Fibroblast of the aortic adventitia (primary cell): Measurements from ENCODE around the gene ITGA2B. TPM values are rescaled to one million over a fixed set of nuclear protein-coding genes. Genes with fewer than 3 reads are reported as not detected.
"Not testable (repeated sequence)": the region's sequence is repeated elsewhere in the genome, so short reads cannot be mapped to it uniquely, and the experiment has no call there.

ENCODE experiments used
- DNase-seq: peaks from one replicate; pipeline ENCODE4 v3.0.0-alpha.2; 2010; ENCODE audit warnings: low read depth
- H3K4me3 ChIP-seq: 2 replicates; pipeline ENCODE4 v1.5.1; 2011; ENCODE audit warnings: low read depth, mild to moderate bottlenecking, control low read depth, low read length, moderate library complexity
- total RNA-seq: library from RNA; depleted of rRNA; stranded (reverse); fragments of >200 nt; gene quantifications from 2 replicates; pipeline ENCODE4 v1.2.3, GENCODE V29; 2012; ENCODE audit warnings: low replicate concordance
- TF ChIP-seq, protein P1 (sequence below): IDR thresholded peaks from 2 replicates; pipeline ENCODE4 v1.5.1; 2011; ENCODE audit warnings: mild to moderate bottlenecking, low read length, control low read depth, inconsistent platforms; ENCODE audit not compliant: insufficient read depth

The ITGA2B gene
- total RNA-seq, 1 donor: 0.36 TPM

DNA sequence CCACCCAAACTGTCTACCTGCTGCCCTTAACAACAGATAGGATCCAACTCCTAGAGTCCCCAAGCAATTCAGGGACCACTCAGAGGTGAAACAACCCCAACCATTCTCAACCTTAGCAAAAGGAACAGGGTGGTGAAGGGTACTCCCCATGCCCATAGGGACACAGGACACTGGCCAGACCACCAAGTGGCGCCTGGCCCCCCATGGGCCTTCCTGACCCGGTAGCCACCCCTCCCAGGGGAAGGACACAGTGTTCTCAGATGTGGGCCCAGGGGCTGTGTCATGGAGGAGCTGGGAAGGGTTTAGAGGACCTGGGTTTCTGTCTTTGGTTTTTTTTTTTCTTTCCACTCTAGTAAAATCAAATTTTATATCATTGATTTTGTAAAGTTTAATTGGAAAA is 55.1 kb downstream of the ITGA2B start:
- no peak overlapping the region for H3K4me3 ChIP-seq
- no peak for DNase-seq
- TF ChIP-seq, protein P1, sequence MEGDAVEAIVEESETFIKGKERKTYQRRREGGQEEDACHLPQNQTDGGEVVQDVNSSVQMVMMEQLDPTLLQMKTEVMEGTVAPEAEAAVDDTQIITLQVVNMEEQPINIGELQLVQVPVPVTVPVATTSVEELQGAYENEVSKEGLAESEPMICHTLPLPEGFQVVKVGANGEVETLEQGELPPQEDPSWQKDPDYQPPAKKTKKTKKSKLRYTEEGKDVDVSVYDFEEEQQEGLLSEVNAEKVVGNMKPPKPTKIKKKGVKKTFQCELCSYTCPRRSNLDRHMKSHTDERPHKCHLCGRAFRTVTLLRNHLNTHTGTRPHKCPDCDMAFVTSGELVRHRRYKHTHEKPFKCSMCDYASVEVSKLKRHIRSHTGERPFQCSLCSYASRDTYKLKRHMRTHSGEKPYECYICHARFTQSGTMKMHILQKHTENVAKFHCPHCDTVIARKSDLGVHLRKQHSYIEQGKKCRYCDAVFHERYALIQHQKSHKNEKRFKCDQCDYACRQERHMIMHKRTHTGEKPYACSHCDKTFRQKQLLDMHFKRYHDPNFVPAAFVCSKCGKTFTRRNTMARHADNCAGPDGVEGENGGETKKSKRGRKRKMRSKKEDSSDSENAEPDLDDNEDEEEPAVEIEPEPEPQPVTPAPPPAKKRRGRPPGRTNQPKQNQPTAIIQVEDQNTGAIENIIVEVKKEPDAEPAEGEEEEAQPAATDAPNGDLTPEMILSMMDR: no peak

DNA sequence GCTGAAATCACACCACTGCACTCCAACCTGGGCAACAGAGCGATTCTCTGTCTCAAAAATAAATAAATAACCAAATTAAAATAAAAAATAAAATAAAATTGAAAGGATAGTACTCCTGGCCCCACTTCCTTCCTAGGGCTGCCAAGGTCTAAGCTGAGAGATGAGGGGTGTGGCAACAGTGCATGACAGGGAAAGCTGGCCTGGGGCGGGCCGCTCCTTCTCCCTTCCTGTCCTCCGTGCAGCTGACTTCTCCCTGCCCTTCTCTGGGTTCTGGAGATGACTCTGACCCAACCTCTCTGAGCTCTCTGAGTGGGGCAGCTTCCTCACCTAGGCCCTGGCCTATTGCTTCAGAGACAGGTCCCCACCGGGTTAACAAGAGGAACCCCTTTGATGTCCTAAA is 56.1 kb downstream of the ITGA2B start:
- DNase-seq: no peak
- TF ChIP-seq, protein P1: no peak
- no peak overlapping the region for H3K4me3 ChIP-seq

DNA sequence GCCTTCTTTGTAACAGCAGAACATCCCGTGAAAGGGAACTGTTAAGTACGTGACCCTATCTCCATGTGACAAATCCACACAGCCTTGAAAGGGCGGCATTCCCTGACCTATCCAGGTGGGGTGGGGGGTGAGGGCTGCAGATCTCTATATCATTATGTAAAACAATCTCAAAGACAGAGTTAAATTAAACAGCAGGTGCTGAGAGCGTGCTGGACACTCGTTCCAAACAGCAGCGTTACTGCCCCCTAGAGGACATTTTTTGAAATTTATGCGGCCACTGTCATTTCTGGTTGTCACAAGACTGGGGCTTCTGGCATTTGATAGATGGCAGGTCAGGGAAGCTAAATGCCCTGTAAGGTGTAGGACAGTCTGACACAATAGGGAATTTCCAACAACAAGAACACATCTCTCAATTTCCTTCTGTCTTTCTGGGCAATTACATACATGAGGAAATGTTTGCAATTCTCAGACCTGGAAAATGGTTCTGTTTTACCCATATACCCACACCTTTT is 58.1 kb downstream of the ITGA2B start:
- TF ChIP-seq, protein P1: peak; percentile 76
- H3K4me3 ChIP-seq: no peak overlapping the region
- DNase-seq: peak; percentile 76

DNA sequence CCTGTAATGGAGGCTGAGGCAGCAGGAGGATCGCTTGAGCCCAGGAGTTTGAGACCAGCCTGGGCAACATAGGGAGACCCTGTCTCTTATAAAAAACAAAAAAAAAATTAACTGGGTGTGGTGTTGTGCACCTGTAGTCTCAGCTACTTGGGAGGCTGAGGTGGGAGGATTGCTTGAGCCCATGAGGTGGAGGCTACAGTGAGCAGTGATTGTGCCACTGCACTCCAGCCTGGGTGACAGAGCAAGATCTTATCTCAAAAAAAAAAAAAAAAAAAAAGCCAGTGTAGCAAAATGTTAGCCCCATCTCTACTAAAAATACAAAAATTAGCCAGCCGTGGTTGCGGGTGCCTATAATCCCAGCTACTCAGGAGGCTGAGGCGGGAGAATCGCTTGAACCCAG is 59.2 kb downstream of the ITGA2B start:
- DNase-seq: not testable (repeated sequence)

DNA sequence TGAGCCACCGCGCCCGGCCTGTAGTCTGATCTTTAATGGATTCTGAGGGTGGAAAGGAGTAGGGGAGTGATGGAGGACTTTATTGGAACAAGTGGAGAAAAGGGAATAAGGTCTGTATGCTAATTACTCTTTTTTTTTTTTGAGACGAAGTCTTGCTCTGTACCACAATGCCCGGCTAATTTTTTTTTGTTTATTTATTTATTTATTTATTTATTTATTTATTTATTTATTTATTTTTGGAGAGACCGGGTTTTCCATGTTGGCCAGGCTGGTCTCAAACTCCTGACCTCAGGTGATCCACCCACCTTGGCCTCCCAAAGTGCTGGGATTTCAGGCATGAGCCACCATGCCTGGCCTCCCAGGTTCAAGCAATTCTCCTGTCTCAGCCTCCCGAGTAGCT is 59.9 kb downstream of the ITGA2B start:
- H3K4me3 ChIP-seq, DNase-seq: not testable (repeated sequence)

More for the DNA sequence above, 59.2 kb downstream of the ITGA2B start:
- not testable (repeated sequence) for H3K4me3 ChIP-seq

DNA sequence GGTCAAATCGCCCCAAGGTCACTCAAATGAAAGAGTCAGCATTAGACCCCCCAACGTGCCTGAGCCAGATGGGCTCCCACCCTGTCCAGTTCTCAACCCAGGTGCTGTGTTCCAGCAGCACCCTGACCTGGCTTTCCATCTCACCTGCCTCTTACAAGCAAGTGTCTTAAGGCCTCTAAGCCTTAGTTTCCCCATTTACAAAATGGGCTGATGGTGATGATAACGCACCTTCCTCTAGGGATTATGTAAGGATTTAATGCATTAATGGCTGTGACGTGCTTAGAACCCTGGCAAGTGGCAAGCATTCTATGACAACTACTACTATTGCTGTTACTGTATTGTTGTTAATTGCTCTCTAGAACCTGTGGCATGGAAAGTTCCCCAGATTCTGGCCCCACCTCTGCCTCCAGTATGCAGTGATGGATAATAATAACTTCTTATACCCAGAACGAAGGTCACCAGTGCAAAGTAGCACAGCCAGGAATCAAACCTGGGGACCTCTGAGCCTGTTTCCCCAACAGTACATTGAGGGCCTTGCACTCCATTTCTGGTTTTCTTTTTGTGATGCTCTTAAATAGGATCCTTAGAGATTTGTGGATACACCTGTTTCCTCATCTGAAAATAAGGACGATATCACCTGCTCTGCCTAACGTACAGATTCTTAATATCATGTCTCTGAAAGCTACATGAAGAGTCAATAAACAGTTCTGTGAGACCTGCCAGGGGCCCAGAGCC is 61.6 kb downstream of the ITGA2B start:
- TF ChIP-seq, protein P1: no peak
- DNase-seq: no peak
- H3K4me3 ChIP-seq: no peak overlapping the region

DNA sequence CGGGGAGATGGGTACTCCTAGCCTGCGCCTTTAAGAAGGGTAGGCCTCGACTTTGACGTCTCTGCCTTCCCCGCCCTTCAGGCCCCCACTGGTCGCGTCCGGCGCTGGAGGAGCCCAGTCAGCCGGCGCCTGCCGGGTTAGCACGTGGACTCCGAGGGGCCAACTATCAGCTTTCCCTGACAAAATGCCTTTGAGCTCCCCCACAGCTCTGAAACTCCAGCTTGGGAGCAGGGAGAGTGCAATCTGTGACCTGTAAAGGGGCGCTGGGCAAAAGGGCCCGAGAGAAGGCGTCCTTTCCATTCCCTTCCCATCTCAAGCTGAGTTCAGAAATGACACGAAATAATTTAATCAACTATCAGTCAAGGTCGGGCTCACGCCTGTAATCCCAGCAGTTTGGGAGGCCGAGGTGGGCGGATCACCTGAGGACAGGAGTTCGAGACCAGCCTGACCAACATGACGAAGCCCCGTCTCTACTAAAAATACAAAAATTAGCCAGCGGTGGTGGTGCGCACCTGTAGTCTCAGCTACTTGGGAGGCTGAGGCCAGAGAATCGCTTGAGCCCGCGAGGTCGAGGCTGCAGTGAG is 62.5 kb downstream of the ITGA2B start:
- peak; percentile 96 for DNase-seq
- peak overlapping the region; percentile 25 for H3K4me3 ChIP-seq
- TF ChIP-seq, protein P1: no peak
